Esophagus (tissue), 2 donors: ENCODE results near the gene CCDC187. TPM values are rescaled to one million over a fixed set of nuclear protein-coding genes. Genes with fewer than 3 reads are reported as not detected.

Experiments
- H3K27ac ChIP-seq, 2 donors: one replicate each; pipeline ENCODE4 v1.5.1; 2013; ENCODE audit warnings: low read depth in 2 of 2, mild to moderate bottlenecking in 2 of 2, inconsistent platforms in 1 of 2, low read length in 1 of 2, moderate library complexity in 1 of 2
- H3K27me3 ChIP-seq, 2 donors: one replicate each; pipeline ENCODE4 v1.6.1; 2013; ENCODE audit warnings: low read length in 2 of 2, control low read depth in 1 of 2, mild to moderate bottlenecking in 1 of 2; ENCODE audit not compliant: insufficient read depth in 2 of 2, control insufficient read depth in 1 of 2
- H3K36me3 ChIP-seq, 2 donors: one replicate each; pipeline ENCODE4 v1.6.1; 2013; ENCODE audit warnings: low read length in 1 of 2; ENCODE audit not compliant: control insufficient read depth in 2 of 2, insufficient read depth in 2 of 2
- H3K4me1 ChIP-seq, 2 donors: one replicate each; pipeline ENCODE4 v1.6.1; 2013; ENCODE audit warnings: low read length in 1 of 2; ENCODE audit not compliant: control insufficient read depth in 2 of 2, insufficient read depth in 2 of 2
- H3K4me3 ChIP-seq, 2 donors: one replicate each; pipeline ENCODE4 v1.5.1; 2013; ENCODE audit warnings: low read length in 2 of 2, mild to moderate bottlenecking in 2 of 2, low read depth in 1 of 2, moderate library complexity in 1 of 2
- H3K9me3 ChIP-seq, 2 donors: one replicate each; pipeline ENCODE4 v1.6.1; 2013; ENCODE audit warnings: mild to moderate bottlenecking in 2 of 2, low read depth in 1 of 2, low read length in 1 of 2, moderate library complexity in 1 of 2; ENCODE audit not compliant: control insufficient read depth in 2 of 2, insufficient read depth in 1 of 2
- WGBS, 2 donors: extraction: QIAGEN DNeasy Blood & Tissue Kit; methylation state at CpG; one replicate each; pipeline ENCODE4 v1.1.7; 2013; 5-methylcytosine and 5-hydroxymethylcytosine counted together
- polyA plus RNA-seq, 2 donors: library from polyadenylated mRNA; stranded (reverse); fragments of 200-250 nt; gene quantifications; one replicate each; pipeline ENCODE4 v1.2.3, GENCODE V29; 2013
- donor health status: healthy with polysubstance abuse.
- donor health status: Bipolar disorder and iron deficiency.

The CCDC187 gene
- polyA plus RNA-seq, 2 donors, result not detected

GRCh38 chr9:136258786-136259516 lies 44.9 kb downstream of the CCDC187 start:
- H3K36me3 ChIP-seq, result no peaks in the 10 kb centered on the region
- no peak overlapping the region for H3K27ac ChIP-seq
- no peaks in the 10 kb centered on the region for H3K4me1 ChIP-seq
- no peaks in the 10 kb centered on the region for H3K9me3 ChIP-seq
- no peak overlapping the region for H3K4me3 ChIP-seq
- WGBS, 2 donors, result 78 to 81% methylated on average over 22 of the region's 22 CpGs
- no peaks in the 10 kb centered on the region for H3K27me3 ChIP-seq

DNA sequence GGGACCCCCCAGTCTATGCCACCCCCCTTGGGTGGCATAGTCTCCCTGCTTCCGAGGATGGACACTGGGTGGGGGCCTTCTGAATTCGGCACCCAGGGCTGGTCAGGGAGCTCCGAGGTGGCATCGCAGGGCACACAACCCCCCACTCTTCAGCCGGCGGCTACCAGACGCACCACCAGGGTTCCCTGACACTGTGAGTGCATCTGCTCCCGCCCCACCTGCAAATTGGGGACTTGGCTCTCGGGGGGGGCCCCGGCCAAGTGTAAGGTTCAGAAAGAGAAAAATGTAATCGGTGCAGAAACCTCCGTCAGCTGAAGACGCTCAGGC lies 45.6 kb downstream of the CCDC187 start:
- Histone ChIP-seq H3K27me3 (no peaks in the 10 kb centered on the region), H3K4me3 (no peak overlapping the region), H3K36me3 (no peaks in the 10 kb centered on the region), H3K27ac (no peak overlapping the region), H3K4me1 (no peaks in the 10 kb centered on the region), H3K9me3 (no peaks in the 10 kb centered on the region)
- WGBS, 2 donors, result 83% methylated on average over 13 of the region's 13 CpGs

DNA sequence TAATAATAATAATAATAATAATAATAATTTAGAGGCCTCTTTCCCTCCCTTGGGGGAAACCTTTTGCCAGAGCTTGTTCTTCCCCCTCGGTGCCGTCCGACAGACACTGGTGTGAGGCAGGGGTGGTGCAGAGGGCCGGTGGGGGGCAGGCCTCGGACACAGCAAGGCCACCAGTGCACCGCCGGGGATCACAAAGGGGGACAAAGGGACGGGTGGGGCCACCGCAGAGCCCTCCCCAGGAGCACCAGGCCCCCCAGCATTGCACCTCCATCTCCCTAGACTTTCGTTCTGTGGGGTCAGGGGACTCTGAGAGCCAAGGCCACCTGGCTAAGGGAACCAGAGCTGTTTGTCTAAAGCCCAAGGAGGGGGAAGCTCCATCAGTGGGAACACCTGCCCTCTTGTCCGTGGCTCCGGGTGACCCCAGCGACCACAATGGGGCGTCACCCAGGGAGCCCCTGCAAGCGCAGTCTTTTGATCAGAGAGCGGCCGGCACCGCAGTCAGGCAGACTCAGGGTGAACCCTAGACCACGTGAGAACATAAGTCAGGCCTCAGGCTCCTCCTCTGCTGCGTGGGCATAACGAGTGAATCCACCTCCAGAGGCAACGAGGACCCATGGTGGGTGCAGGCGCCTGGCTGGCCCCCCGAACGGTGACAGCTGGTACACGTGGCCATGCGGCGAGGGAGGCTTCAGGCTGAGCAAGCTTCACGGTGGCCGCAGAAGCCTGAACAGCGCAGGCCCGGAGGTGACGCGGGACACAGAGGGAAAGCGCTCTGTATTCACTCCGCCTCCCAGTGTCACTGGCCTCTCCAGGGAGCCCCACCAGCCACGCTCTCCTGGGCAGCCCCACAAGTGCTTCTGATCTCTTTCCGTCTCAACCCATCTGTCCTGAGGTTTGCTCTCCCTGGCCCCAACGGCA lies 46.3 kb downstream of the CCDC187 start:
- Histone ChIP-seq H3K9me3 (no peaks in the 10 kb centered on the region), H3K4me3 (no peak overlapping the region), H3K36me3 (no peaks in the 10 kb centered on the region), H3K27me3 (no peaks in the 10 kb centered on the region), H3K27ac (no peak overlapping the region), H3K4me1 (no peaks in the 10 kb centered on the region)
- 82 to 83% methylated on average over 35 to 39 of the region's 39 CpGs for WGBS, 2 donors

GRCh38 chr9:136255896-136256890 lies 47.7 kb downstream of the CCDC187 start:
- no peaks in the 10 kb centered on the region for H3K36me3 ChIP-seq
- no peaks in the 10 kb centered on the region for H3K27me3 ChIP-seq
- WGBS, 2 donors, result 64 to 71% methylated on average over 28 of the region's 28 CpGs
- H3K4me1 ChIP-seq, result no peaks in the 10 kb centered on the region
- H3K4me3 ChIP-seq, result no peak overlapping the region
- no peaks in the 10 kb centered on the region for H3K9me3 ChIP-seq
- H3K27ac ChIP-seq, result no peak overlapping the region

DNA sequence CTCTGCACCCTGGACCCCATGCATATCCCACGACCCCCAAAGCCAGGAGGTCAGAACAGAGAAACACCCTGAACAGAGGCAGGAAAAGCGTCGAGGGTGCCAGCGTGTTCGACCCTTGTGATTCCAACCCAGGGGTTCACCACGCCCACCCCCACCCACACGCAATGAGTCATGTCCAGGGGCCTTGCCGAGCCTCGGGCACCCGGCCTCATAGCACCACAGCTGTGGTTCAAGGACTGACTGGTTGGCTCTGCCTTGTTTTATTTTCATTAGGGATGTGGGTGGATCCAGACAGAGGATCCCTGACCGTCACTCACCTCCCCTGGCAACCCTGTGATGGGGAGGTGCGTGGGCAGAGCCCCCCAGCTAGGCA lies 48.7 kb downstream of the CCDC187 start:
- WGBS, 2 donors, result 30 to 36% methylated on average over 12 of the region's 12 CpGs
- Histone ChIP-seq H3K36me3 (no peaks in the 10 kb centered on the region), H3K27me3 (no peaks in the 10 kb centered on the region)

GRCh38 chr9:136254381-136255165 lies 49.3 kb downstream of the CCDC187 start:
- Histone ChIP-seq H3K4me1 (no peaks in the 10 kb centered on the region), H3K36me3 (no peaks in the 10 kb centered on the region), H3K9me3 (no peaks in the 10 kb centered on the region), H3K27ac (no peak overlapping the region), H3K27me3 (no peaks in the 10 kb centered on the region), H3K4me3 (no peak overlapping the region)
- WGBS, 2 donors, result 64 to 66% methylated on average over 24 to 25 of the region's 25 CpGs

More for the DNA sequence above, 48.7 kb downstream of the CCDC187 start:
- H3K4me3 ChIP-seq, result no peak overlapping the region
- no peaks in the 10 kb centered on the region for H3K9me3 ChIP-seq
- no peaks in the 10 kb centered on the region for H3K4me1 ChIP-seq
- H3K27ac ChIP-seq, result no peak overlapping the region

- H3K27me3 ChIP-seq, result no peaks in the 10 kb centered on the region
Measured at GRCh38 chr9:136253246-136254130, 50.4 kb downstream of the CCDC187 start.

GRCh38 chr9:136252846-136253245 lies 51.0 kb downstream of the CCDC187 start:
- Histone ChIP-seq H3K36me3 (no peaks in the 10 kb centered on the region), H3K4me3 (no peak overlapping the region), H3K27me3 (no peaks in the 10 kb centered on the region), H3K9me3 (no peaks in the 10 kb centered on the region), H3K27ac (no peak overlapping the region), H3K4me1 (peaks cover 0 to 3% of the 10 kb centered on the region in 2 donors)
- 78 to 83% methylated on average over 10 of the region's 10 CpGs for WGBS, 2 donors

More at GRCh38 chr9:136253246-136254130, 50.4 kb downstream of the CCDC187 start:
- no peak overlapping the region for H3K27ac ChIP-seq
- no peaks in the 10 kb centered on the region for H3K4me1 ChIP-seq
- no peaks in the 10 kb centered on the region for H3K36me3 ChIP-seq
- no peaks in the 10 kb centered on the region for H3K9me3 ChIP-seq
- no peak overlapping the region for H3K4me3 ChIP-seq
- whole genome bisulfite sequencing, 2 donors, result 81 to 82% methylated on average over 32 of the region's 32 CpGs
